DMS79 treated with DMSO at 0.1 percent for 48 hours (cell line): ENCODE results near the gene KLHL17.
"Not testable (repeated sequence)": the region's sequence is repeated elsewhere in the genome, so short reads cannot be mapped to it uniquely, and the experiment has no call there.

Experiments used
- DNase-seq: peaks from one replicate; lab custom pipeline; 2025; lab: John Stamatoyannopoulos, UW

KLHL17 gene

GRCh38 chr1:1001057-1001783 is 40.8 kb downstream of the KLHL17 start:
- DNase-seq: peak; percentile 52

GRCh38 chr1:1003618-1004419 is 43.4 kb downstream of the KLHL17 start:
- DNase-seq: no peak

GRCh38 chr1:1004420-1004779 is 44.0 kb downstream of the KLHL17 start:
- no peak for DNase-seq

GRCh38 chr1:1004780-1005697 is 44.7 kb downstream of the KLHL17 start:
- DNase-seq: peak; percentile 45

- DNase-seq: no peak
Observed at GRCh38 chr1:1005774-1006304, 45.5 kb downstream of the KLHL17 start.

GRCh38 chr1:1006305-1007159 is 46.1 kb downstream of the KLHL17 start:
- no peak for DNase-seq

- DNase-seq: not testable (repeated sequence)
Observed at GRCh38 chr1:1010131-1010530, 49.7 kb downstream of the KLHL17 start.

GRCh38 chr1:1011396-1011949 is 51.1 kb downstream of the KLHL17 start:
- no peak for DNase-seq

- not testable (repeated sequence) for DNase-seq
Observed at GRCh38 chr1:1012736-1013104, 52.3 kb downstream of the KLHL17 start.

- DNase-seq: peak; percentile 84
Observed at GRCh38 chr1:1013105-1013921, 52.9 kb downstream of the KLHL17 start, which contains the start of gene ISG15. TSS of gene ISG15 (plus strand) at chr1:1013497. CDS start at chr1:1013574, 77 bp downstream.

- peak; percentile 68 for DNase-seq
Observed at GRCh38 chr1:1013922-1014648, 53.7 kb downstream of the KLHL17 start.

GRCh38 chr1:1014799-1015681 is 54.7 kb downstream of the KLHL17 start:
- no peak for DNase-seq
